COLO668 (cell line): ENCODE measurements around the gene GALNT18.
"Not testable (repeated sequence)": the region's sequence is repeated elsewhere in the genome, so short reads cannot be mapped to it uniquely, and the experiment has no call there.

Experiments used
- DNase-seq: peaks from one replicate; lab custom pipeline; 2025; ENCODE audit not compliant: unreplicated experiment; lab: John Stamatoyannopoulos, UW

GALNT18 gene

DNA sequence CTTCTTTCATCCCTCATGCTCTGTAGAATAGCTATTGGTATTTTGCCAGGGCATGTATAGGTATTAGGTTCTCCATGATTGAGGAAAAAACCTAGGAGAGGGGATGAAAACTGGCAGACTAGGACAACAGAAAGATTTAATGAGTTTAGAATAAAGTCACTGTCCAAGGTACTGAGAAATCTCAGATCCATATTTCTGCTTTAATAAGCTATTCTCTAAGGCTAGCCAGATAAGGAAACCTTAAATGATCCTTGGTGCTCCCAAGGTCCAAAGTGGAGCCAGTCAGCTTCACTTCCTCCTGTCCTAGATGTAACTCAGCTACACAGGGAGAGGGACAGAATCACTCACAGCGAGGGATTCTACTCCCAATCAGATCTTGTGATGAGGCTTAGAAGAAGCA is 255.0 kb downstream of the GALNT18 start:
- DNase-seq: no peak

DNA sequence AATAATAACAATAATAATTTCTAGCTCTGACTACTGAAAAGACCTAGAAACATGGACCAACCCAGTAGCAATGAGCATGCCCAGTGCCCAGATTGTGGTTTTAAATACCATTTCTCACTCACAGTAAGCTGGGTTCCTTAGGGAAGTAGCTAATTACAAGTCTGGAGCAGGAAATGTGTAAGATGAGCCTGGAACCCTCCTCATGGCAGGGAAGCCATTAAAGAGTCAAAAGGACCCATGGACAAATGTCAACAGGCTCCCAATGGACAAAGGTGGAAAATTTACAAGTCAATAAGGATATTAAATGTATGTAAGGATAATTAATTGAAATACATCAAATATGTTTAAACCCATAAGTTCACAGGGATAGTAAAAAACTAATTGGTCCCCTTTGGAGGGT is 258.1 kb downstream of the GALNT18 start:
- DNase-seq: no peak

DNA sequence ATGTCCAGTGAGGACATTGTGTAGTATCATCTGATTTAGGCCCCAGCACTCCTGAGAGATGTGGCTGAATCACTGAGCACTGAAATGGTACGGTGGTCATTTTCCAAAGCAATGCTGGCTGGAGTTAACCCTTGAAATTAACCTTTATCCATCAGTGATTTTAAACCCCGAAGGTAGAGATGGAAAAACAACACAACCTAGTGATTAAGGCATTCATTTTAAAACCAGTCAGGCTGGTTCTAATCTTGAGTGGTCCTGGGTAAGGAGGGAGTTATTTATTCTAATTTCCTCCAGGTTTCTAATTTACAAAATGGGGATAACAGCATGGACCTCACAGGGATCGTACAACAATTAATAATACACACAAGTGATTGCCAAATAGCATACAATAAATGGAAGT is 262.2 kb downstream of the GALNT18 start:
- no peak for DNase-seq

DNA sequence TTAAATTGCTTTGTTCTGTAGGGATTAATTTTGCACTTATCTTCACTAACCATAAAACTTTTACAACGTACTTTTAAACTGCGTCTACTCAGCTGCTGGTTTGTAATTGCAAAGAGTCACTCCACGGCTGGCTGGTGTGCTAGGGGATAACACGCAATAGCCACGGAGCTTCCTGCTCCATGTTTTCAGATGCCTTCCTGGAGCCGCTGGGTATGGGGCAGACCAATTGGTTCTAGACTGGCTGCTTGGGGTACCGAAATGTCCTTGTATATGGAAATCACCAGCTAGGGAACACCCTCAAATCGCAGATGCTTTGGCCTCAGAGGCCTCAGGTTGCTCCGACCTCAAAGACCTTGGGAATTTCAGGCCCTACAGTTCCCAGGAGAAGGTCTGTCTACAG is 265.0 kb downstream of the GALNT18 start:
- DNase-seq: no peak

DNA sequence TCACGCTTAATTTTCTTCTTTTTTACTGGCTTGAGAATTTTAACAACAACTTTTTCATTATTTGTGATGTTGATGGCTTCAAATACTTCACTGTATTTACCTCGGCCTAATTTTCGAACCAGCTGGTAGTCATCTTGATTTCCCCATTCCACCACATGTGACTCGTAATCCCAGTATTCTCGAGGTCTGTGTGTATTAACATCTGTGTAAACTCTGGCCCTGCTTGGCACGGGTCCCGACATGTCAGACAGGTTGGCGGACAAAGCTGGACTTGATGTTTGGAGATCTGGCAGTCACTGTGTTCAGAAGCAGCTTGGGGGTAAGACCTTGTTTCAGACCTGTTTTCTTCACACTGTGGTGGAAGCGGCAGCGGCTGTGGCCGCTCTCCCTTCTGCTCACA is 268.9 kb downstream of the GALNT18 start, which contains the start of gene CSNK2A3:
CSNK2A3 (minus strand) TSS at position 373 of the 400 bp plus-strand sequence; CDS start at position 242, 131 bp downstream.
- not testable (repeated sequence) for DNase-seq

DNA sequence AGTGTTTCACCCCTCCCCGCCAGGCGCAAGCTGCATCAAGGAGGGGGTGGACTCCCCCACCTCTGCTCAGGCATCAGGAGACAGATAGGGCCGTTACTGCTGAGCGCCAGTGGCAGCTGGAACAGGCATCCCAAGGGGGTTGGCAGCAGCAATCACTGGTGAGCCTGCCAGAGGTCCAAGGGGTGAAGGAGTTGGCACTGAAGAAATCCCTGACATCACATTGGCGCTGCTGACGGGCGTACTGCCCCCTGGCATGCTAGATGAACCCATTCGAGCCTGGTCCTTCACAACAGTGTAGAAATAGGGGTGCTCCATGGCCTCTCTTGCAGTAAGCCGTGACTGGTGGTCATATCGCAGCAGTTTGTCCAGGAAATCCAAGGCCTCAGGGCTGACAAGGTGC is 270.0 kb downstream of the GALNT18 start:
- not testable (repeated sequence) for DNase-seq

DNA sequence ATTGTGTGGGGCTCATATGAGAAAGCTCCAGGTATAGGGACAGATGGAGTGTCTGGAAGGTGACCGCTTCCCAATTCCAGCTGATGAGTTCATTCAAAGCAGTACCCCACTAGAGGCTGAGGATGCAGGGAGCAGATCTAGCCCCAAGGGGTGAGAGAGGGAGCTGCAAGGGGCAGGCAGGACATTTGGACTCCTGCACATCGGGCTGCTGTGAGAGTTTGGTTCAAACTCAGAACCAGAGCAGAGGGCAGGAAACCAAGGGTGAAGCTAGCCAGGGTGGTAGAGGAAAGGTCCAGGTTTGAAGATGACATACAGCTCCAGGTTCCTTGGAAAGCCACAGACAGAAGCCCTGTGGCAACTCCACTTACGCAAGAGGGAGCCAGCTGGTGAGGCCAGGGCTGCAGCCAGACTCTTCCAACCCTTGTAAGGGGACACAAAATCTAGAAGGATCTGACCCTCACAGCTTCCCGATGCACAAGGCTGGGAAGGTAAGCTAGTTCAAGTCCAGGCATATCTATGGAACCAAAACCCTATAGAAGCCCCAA is 270.7 kb downstream of the GALNT18 start:
- DNase-seq: no peak

DNA sequence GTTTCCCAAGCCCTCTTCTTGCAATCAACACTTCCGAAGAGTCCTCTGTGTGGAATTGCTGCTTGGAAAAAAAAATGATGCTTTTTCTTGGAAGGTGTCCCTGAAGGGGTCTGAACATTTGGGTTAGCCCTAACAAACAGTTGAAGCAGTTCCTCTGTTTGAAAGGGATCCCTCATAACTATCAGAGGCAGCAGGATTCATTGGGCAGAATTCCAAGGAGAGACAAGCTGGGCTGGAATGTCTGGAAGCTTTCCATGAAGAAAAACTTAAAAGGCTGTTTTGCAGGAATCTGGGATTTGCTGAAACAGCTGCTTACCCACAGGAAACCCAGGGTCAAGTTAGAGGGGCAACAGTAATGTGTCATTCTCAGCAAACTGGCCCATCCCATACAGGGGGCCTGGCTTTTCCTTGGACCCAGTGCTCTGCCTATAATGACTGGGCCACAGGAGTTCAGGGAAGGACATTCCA is 271.9 kb downstream of the GALNT18 start:
- no peak for DNase-seq

DNA sequence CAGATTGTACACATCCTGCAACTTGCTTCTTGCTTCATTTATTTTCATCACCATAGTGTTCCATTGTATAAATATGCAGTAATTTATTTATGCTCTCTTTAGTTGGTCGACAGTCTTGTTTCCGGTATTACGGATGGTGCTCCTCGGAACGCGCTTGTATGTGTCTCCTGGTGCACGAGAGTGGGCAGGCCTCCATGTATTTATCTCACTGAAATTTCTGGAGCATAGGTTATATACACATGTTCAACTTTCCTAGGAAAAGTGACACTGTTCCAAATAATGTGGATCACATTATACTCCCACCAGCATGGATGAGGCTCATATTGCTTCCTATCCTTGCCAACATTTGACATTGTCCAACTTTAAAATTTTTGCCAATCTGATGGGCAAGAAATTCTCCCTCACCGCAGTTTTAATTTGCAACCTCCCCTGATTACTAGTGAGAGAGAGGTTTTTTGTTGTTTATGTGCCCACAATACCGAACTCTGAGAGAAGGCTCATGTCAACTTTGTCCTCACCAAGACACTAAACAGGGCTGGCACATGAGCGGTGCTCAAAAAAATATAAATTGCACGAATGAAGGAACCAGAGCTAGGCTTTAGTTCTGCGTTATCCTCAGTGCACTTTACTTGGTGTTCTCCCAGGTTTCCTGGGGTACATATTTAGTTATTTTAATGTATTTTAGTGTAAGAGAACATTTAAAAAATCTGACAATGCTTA is 272.5 kb downstream of the GALNT18 start:
- no peak for DNase-seq

DNA sequence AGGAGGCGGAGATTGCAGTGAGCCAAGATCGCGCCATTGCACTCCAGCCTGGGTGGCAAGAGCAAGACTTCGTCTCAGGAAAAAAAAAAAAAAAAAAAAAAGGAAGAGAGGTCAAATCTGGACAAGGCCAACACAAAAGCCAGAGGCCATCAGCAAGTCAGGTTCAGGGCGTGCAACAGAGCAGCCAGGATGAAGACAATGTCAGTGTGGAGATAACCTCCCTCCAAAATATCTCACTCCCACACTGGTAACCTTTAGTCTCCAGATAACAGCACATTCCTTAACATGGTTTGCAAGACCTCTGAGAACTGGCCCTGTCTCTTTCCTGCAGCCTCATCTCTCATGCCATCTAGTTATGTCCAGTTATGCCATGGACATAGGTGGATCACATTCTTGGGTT is 273.5 kb downstream of the GALNT18 start:
- DNase-seq: no peak

DNA sequence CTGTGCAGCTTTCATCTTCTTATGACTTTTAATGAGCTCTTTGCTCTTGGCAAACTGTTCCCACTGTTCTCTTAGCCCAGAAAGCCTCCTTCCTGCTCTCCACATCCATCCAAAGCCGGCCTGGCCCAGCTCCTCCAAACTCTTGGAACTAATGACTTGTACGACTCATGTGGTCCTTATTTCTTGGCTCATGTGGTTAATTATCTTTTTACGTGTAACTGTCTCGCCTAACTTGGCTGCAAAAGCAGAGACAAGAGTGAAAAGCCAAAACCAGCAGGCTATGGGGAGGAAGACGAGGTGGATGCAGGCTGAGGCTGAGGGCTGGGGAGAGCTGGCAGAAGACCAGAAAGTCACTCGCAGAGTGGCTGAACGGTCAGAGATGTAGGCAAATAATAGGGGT is 274.2 kb downstream of the GALNT18 start:
- DNase-seq: no peak

DNA sequence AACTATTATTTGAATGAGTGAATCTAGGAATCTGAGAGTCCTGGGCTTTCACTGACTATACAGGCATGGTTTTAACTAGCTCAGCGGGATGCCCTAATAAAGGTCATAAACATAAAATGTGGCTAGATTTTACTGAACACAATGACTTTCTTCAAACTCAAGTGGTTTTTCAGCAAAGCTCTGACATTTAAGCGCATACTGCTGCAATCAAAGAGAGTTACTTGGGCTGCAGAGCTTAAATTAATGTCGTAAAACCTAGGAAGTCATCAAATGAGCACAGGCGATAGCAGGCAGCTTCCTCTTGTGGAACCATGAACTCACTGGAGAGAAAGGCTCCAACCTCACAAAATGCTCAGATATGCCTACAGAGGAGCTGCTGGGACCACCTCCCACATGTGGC is 275.5 kb downstream of the GALNT18 start:
- DNase-seq: peak; percentile 51

DNA sequence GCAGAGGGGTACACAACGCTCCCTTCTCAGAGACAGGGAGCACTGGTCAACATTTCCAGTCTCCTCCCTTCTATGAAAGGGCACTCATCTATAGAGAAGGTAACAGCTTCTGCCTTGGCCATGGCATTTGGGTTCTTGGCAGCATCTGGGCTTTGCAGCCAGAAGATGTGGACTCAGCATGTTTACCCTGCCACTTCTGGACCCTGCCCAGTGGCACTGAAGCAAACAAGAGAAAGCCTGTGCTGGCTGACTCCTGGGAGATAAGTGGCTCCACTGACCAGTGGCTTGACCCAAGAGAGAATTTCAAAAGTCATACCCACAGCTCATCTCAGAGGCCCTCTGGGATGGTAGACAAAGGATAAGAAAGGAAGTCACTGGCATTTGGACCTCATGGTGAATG is 276.7 kb downstream of the GALNT18 start:
- no peak for DNase-seq

DNA sequence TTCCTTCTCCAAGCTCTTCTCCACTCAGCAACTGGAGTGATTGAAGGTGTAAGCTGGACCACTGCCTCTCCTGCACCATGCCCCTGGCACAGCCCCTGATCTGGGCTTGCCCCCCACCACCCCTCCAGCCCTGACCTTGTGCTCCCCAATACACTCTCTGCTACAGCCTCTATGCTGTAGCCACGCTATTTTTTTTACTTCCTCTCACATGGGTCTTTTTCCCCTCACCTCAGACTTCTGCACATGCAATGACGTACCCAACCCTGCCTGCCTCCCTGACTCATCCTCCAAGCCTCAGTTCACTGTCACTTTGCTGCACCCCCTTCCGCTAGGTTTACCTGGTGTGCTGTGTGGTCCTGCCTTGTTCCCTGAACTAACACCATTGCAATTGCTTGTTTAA is 277.8 kb downstream of the GALNT18 start:
- DNase-seq: no peak

DNA sequence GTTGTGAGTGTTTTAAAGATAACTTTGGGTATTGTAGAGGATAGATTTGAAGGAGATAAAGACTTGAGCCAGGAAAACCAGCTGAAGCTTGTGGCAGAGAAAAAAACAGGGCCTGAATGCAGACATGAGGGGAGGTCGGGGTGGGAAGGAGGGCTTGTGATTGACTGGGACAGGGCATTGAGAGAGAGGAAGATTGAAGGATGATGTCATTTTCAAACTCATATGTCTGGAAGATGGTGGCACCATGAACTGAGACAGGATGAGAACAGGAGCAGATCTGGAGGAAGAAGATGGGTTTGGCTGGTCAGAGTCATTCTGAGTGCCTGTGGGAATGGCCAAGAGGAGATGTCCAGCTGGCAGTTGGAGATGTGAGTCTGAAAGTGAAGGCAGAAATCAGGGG is 283.5 kb downstream of the GALNT18 start:
- no peak for DNase-seq

DNA sequence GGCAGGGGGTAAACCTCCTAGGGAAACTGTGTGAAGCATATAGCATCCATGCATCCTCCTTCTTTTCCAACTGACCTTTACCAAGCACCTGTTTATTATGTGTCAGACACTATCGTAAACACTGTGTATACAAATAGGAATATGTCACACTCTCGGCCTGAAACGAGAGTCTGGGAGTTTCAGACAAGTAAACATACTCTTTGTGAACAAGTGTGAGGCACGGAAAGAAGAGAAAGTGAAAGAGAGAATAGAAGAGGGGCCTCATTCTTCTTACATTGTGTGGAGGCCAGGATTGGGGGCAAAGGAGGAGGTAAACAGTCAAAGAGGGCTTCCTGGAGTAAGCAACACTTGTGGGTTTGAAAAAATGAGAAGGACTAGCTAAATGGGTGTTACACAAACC is 285.1 kb downstream of the GALNT18 start:
- DNase-seq: no peak

DNA sequence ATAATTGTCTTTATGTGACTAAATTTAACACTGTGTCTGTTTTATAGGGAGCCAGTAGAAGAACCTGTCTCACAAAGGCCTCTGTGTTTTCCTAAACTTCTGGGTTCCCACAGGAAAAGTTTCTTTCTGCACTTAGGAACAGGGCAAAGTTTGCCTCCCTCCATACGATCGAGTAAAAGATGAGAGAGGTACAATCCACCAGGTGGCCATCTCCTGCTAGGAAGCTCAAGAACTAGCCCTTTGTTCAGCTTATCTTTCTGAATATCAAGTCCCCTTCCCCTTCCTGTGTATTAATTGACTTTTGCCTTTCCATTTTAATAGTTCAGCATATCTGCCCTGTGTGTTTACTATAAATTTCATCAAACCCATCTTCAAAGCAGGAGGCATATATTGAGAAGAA is 286.8 kb downstream of the GALNT18 start:
- DNase-seq: no peak

DNA sequence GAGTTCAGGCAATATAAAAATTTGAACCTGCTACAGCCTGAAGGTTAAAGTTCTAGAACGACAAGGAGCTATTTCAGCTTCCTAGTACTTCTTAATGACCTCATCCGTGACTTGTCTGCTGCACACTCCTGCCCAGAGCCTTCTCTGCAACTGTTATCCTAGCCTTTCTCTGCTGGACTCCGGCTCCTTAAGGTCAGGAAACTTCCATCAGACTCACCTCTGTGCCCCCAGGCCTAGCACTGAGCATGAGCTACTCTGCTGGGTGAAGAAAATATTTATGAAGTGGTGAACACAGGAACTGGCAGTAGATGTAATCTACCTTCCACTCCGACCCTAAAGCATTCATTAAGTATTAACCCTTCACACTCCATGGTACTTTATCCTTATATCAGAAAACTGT is 287.2 kb downstream of the GALNT18 start:
- DNase-seq: no peak

DNA sequence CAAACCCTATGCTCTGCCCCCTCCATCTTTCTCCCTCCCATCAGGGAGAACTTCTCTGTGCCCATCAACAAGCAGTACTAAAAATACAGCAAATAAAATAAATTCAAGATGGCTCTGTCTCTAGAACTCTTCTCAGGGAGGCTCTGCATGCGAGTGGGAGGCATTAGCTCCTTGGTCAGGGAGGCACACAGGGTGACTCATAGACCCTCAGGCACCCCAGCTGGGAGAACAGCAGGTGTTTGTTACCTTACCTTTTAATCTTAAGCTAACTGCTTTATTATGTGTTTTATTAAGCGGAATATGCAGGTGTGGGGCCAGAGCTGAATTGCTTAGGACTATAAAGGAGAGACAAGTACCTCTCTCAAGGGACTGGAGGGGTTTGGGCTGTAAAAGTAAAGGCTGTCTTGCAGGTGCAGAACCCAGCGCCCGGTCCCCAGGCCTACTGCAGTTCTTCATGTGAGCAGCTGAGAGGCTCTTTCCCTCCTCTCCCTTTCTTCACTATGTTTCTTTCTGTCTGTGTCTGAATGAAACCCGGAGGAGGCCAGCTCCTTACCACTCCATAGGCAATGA is 289.6 kb downstream of the GALNT18 start:
- peak; percentile 60 for DNase-seq

DNA sequence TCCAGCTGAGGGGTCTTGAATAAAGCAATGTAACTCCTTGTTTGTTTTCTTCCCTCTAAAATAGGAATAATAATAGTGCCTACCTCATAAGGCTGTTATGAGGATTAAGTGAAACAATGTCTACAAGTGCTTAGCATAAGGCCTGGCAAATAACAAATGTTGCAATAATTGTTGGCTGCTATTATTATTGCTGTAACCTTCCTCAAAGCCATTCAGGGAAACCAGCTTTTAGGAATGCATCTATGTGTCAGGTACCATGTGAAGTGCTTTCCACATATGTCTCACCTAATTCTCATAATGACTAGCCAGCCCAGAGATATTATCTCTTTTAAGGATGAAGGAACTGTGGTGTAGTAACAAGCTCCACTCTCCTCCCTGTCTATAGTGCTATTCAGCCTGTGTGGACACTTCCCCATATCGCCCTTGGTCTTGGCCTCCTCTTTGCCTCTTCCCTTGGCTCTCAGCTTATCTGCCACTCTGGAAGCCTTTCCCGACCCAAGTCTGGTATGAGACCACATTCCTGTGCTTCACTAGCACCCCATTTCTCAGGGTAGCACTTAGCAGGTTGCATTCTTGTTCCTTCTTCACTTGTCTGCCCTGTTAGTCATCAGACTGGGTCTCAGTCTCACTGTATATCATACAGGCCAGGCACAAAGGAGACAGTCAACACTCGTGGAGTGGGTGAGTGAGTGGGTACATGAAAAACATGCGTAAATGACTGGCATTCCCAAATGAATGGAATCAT is 292.6 kb downstream of the GALNT18 start:
- DNase-seq: no peak

DNA sequence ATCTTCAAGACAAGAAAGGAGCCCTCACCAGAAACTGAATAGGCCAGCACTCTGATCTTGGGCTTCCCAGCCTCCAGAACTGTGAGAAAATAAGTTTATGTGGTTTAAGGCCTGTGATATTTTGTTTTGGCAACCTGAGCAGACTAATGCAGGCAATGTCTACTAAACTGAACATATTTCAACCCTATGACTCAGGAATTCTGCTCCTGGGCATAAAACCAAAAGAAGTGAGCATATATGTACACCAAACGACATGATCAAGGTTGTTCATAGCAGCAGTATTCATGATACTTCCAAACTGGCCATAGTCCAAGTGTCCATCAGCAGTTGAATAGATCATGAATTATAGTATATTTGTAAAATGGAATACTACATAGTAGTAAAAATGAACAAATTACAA is 297.7 kb downstream of the GALNT18 start:
- no peak for DNase-seq

DNA sequence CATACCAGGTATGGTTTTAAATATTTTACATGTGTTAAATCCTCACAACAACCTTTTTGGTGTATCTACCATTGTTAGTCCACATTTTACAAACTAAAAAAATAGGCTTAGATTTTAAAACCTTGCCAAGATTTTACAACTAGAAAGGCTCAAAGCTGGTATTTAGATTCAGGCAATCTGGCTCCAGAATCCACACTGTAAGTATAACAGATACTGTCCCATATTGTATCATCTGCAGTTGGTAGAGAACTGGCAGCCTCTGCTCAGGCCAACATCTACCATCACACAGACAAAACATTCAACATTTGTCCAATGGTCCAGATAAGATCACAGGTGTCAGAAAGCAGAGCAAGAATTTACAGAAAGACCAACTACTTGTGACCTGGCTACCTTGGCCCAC is 299.7 kb downstream of the GALNT18 start:
- no peak for DNase-seq
